Body of pancreas (tissue), 4 donors: ENCODE results near the gene PRELP.

Source experiments
- POLR2A ChIP-seq, 3 donors: fragments of 450-650 bp; IDR thresholded peaks; one replicate each; pipeline ENCODE4 v1.6.1; 2016; ENCODE audit warnings: antibody characterized with exemption in 3 of 3, mild to moderate bottlenecking in 2 of 3
- TF ChIP-seq, protein P1 (sequence below), 7 experiments: fragments of 450-650 bp in 4 of 7; fragments of 200-600 bp in 3 of 7; sonication (generic) in 3 of 7; IDR thresholded peaks; one replicate each; pipeline ENCODE4 v1.5.1; 2016 to 2019; ENCODE audit warnings: antibody characterized with exemption in 7 of 7

DNA sequence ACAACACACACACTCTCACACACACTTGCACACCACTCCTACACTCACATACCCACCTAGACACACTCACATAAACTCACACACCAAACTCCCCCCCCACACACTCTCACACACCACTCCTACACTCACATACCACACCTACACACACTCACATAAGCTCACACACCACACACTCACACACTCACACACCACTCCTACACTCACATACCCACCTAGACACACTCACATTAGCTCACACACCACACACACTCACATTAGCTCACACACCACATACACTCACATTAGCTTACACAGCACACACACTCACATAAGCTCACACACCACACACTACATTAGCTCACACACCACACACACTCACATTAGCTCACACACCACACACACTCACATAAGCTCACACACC lies 51.4 kb downstream of the PRELP start:
- TF ChIP-seq, protein P1, sequence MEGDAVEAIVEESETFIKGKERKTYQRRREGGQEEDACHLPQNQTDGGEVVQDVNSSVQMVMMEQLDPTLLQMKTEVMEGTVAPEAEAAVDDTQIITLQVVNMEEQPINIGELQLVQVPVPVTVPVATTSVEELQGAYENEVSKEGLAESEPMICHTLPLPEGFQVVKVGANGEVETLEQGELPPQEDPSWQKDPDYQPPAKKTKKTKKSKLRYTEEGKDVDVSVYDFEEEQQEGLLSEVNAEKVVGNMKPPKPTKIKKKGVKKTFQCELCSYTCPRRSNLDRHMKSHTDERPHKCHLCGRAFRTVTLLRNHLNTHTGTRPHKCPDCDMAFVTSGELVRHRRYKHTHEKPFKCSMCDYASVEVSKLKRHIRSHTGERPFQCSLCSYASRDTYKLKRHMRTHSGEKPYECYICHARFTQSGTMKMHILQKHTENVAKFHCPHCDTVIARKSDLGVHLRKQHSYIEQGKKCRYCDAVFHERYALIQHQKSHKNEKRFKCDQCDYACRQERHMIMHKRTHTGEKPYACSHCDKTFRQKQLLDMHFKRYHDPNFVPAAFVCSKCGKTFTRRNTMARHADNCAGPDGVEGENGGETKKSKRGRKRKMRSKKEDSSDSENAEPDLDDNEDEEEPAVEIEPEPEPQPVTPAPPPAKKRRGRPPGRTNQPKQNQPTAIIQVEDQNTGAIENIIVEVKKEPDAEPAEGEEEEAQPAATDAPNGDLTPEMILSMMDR (IDR thresholded peaks at IDR 0.05) = no peak
- TF ChIP-seq POLR2A (IDR thresholded peaks at IDR 0.05) = no peak
